Lower leg skin (tissue), 4 donors: ENCODE measurements around the gene RNF144A. TPM values are rescaled to one million over a fixed set of nuclear protein-coding genes. Genes with fewer than 3 reads are reported as not detected.

Source experiments
- DNase-seq, 2 donors: peaks; one replicate each; pipeline ENCODE4 v3.0.0-alpha.2; 2019; ENCODE audit warnings: low spot score in 2 of 2
- H3K4me3 ChIP-seq: fragments of 200-600 bp; sonication (generic); 2 replicates; pipeline ENCODE4 v1.5.1; 2017; ENCODE audit warnings: mild to moderate bottlenecking, low read depth; ENCODE audit not compliant: poor library complexity, severe bottlenecking
- POLR2A ChIP-seq, 2 donors: fragments of 450-650 bp; IDR thresholded peaks; one replicate each; pipeline ENCODE4 v1.6.1; 2016 to 2017; ENCODE audit warnings: antibody characterized with exemption in 2 of 2, mild to moderate bottlenecking in 1 of 2, moderate library complexity in 1 of 2
- WGBS, 2 donors: methylation state at CpG; one replicate each; pipeline ENCODE4 v1.1.5; 2018; 5-methylcytosine and 5-hydroxymethylcytosine counted together
- intact Hi-C: fragments of 100-400 bp; cut with DNase I; formaldehyde crosslinking; loops from one replicate; pipeline ENCODE4 v1.15.0; 2023; ENCODE audit warnings: low total_unique reads
- total RNA-seq, 4 donors: library from RNA; depleted of rRNA; stranded (reverse); fragments of >200 nt; gene quantifications; one replicate each; pipeline ENCODE4 v1.1.0, GENCODE V29; 2016
- TF ChIP-seq, protein P1 (sequence below), 3 donors: fragments of 450-650 bp; IDR thresholded peaks; one replicate each; pipeline ENCODE4 v1.5.1; 2016; ENCODE audit warnings: antibody characterized with exemption in 3 of 3, mild to moderate bottlenecking in 3 of 3, moderate library complexity in 2 of 3

The RNF144A gene
- total RNA-seq, 4 donors from 2014 or later, result 5.2 to 10.9 (median 7.6) TPM

DNA sequence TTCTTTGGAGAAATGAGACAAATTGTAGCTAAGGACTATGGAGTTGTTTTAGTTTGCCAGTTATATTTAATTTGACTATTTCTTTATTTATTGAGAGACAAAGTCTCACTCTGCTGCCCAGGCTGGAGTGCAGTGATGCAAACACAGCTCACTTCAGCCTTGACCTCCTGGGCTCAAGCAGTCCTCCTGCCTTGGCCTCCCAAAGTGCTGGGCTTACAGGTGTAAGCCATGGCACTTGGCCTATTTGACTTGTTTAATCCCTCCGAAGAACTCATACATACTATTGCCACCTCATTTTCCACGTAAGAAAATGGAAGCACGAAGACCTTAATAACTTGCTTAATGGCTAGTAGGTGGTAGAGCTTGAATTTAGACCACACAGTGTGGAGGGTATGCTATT lies 988 bp upstream of the RNF144A start:
- 93 to 94% methylated on average over 3 of the region's 3 CpGs for whole genome bisulfite sequencing, 2 donors
- no peak for DNase-seq
- intact Hi-C loops, result loop anchor here (10.0 kb wide), 1 partner anchor 99 kb away; no protein-coding TSS in a partner anchor

DNA sequence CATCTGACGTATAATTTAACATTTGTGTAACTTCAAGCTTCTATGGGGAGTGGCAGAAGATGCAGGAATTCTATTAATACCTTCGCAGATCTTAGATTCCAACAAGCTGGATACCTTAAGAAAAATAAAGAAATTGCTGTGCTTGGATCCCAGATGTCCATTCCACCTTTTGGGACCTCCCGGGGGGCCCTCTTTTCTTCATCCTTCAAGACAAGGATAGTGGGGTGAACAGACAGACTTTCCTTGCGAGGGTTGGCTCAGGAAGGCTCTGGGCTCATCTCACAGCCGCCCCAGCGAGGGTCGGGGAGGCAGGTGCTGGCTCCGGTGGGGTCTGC lies 509 bp upstream of the RNF144A start:
- intact Hi-C loops, result loop anchor here (10.0 kb wide), 1 partner anchor 98 kb away; no protein-coding TSS in a partner anchor
- TF ChIP-seq, protein P1, sequence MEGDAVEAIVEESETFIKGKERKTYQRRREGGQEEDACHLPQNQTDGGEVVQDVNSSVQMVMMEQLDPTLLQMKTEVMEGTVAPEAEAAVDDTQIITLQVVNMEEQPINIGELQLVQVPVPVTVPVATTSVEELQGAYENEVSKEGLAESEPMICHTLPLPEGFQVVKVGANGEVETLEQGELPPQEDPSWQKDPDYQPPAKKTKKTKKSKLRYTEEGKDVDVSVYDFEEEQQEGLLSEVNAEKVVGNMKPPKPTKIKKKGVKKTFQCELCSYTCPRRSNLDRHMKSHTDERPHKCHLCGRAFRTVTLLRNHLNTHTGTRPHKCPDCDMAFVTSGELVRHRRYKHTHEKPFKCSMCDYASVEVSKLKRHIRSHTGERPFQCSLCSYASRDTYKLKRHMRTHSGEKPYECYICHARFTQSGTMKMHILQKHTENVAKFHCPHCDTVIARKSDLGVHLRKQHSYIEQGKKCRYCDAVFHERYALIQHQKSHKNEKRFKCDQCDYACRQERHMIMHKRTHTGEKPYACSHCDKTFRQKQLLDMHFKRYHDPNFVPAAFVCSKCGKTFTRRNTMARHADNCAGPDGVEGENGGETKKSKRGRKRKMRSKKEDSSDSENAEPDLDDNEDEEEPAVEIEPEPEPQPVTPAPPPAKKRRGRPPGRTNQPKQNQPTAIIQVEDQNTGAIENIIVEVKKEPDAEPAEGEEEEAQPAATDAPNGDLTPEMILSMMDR (IDR thresholded peaks at IDR 0.05), result no peak
- TF ChIP-seq POLR2A (IDR thresholded peaks at IDR 0.05), result no peak
- H3K4me3 ChIP-seq, result no peak overlapping the region
- WGBS, 2 donors, result 52 to 54% methylated on average over 8 of the region's 8 CpGs
- no peak for DNase-seq

More for the DNA sequence above, 988 bp upstream of the RNF144A start:
- no peak overlapping the region for H3K4me3 ChIP-seq
- TF ChIP-seq, protein P1 (IDR thresholded peaks at IDR 0.05), result no peak
- no peak for TF ChIP-seq POLR2A (IDR thresholded peaks at IDR 0.05)

DNA sequence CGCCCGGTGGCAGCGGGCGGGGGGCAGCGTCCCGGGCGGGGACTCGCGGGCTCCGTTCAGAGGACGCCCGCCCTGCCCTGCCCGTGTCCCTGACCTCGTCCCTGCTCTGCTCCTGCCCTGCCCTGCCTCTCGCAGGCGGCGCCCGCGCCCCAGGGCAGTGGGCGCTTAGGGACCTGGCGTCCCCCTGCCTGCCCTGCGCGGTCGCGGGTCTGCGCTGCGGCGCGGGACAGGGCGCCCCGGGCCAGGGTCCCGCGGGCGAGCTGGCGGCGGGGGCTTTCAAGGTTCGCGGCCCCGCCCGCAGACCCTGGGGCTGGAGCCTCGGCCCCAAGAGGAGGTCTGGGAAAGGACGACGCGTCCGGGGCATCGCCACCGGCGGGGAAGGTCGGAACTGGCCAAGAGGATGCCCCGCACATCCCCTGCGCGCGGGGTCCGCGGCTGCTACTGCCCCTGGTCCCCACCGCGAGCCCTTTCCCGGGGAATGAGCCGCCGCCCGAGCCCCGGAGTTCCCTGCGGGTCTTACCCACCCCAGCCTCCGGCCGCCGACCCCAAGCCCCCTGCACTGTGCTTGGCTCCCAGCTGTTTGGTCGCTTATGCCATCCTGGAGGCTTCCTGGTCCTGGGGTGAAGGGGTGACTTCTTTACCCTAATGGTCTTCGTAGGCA lies 679 bp downstream of the RNF144A start:
- WGBS, 2 donors, result 0 to 3% methylated on average over 9 to 54 of the region's 68 CpGs
- TF ChIP-seq, protein P1 (IDR thresholded peaks at IDR 0.05), result no peak
- TF ChIP-seq POLR2A (IDR thresholded peaks at IDR 0.05), result no peak
- intact Hi-C loops, result loop anchor here (10.0 kb wide), 1 partner anchor 97 kb away; no protein-coding TSS in a partner anchor
- H3K4me3 ChIP-seq, result peak overlapping the region; percentile 61
- no peak for DNase-seq

DNA sequence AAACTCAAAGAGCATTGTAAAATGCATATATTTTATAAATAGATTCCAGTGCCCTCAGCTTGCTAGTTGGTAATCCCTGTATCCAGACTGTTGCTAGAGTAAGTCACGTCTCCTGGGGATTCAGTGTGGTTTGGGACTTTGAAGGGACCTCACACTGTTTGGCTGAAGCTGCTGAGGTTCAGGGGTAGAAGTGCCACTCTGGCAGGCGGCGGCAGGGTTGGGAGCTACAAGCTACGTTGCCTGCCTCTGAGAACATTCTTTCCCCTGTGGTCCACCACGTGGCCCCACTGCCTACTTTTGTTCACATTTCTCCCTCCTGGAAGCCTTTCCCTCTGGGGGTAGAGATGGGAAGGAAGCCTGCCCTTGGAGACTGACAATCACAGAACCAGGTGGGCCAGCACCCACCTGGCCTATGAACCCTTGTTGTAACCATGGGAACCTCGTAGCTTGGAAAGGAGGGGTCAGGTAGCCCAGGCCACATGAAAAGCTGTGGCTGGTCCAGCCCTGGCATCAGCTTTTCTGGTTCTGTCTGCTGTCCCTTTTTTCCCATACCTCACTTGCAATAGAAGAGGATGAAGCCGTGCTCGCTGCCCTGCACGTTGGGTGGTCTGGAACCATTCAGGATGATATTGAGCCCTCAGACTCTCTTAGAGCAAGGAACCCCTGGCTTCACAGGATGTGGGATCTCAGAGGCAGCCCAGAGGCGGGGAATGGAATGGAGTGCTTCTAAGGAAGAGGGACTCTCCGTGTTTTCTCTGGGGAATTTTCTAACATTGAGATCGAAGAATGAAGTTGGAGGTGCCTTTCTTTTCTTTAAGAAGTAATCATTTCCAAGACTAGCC lies 2.9 kb downstream of the RNF144A start:
- WGBS, 2 donors, result 75 to 77% methylated on average over 12 of the region's 12 CpGs
- intact Hi-C loops, result loop anchor here (10.0 kb wide), 1 partner anchor 95 kb away; no protein-coding TSS in a partner anchor
- DNase-seq, result no peak
- TF ChIP-seq POLR2A (IDR thresholded peaks at IDR 0.05), result no peak
- TF ChIP-seq, protein P1 (IDR thresholded peaks at IDR 0.05), result no peak
- no peak overlapping the region for H3K4me3 ChIP-seq

DNA sequence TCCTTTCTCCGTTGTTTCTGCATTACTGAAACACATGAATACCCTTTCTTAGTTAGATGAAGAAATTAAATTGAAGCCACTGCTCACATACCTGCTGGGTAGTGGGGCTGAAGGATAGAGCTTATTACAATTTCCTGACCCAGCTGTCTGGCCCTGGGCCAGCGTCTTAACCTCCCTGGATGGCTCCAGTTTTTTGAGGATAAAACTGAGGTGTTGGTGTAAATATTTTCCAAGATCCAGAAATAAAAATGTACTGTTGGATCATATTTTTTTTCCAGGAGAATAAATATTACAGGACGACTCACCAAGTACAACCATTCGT lies 3.5 kb downstream of the RNF144A start:
- intact Hi-C loops, result no loop called here
- TF ChIP-seq POLR2A (IDR thresholded peaks at IDR 0.05), result no peak
- TF ChIP-seq, protein P1 (IDR thresholded peaks at IDR 0.05), result no peak
- no peak overlapping the region for H3K4me3 ChIP-seq
- 62 to 68% methylated on average over 4 of the region's 4 CpGs for WGBS, 2 donors
- no peak for DNase-seq
